ENCODE data around the gene LILRA2.

- no peak for TF ChIP-seq POLR2A (IDR thresholded peaks at IDR 0.05)
- TF ChIP-seq CTCF (IDR thresholded peaks at IDR 0.05), result no peak
Observed at GRCh38 chr19:54600212-54600611, 26.6 kb downstream of the LILRA2 start.
